Transverse colon (tissue), 4 donors: ENCODE results near the gene GPR162. TPM values are rescaled to one million over a fixed set of nuclear protein-coding genes. Genes with fewer than 3 reads are reported as not detected.

ENCODE experiments used
- DNase-seq: peaks from one replicate; pipeline ENCODE4 v3.0.0-alpha.2; 2019
- H3K27ac ChIP-seq, 4 donors: fragments of 200-600 bp; sonication (generic); 2 replicates each; pipeline ENCODE4 v1.5.1; 2016 to 2018; ENCODE audit warnings: inconsistent platforms in 4 of 4
- H3K27me3 ChIP-seq: fragments of 200-600 bp; sonication (generic); 2 replicates; pipeline ENCODE4 v1.5.1; 2017; ENCODE audit warnings: inconsistent platforms
- H3K36me3 ChIP-seq, 4 donors: fragments of 200-600 bp; sonication (generic); 2 replicates each; pipeline ENCODE4 v1.5.1; 2017 to 2019; ENCODE audit warnings: inconsistent platforms in 4 of 4
- H3K4me1 ChIP-seq, 4 donors: fragments of 200-600 bp; sonication (generic); 2 replicates each; pipeline ENCODE4 v1.5.1; 2017 to 2020; ENCODE audit warnings: inconsistent platforms in 4 of 4
- H3K4me3 ChIP-seq, 4 donors: fragments of 200-600 bp; sonication (generic); 1 replicate in 1 of 4; 2 replicates in 3 of 4; pipeline versions ENCODE4 v1.5.1 to v1.6.1; 2017 to 2019; ENCODE audit warnings: inconsistent platforms in 4 of 4
- H3K9me3 ChIP-seq, 2 donors: fragments of 200-600 bp; sonication (generic); 2 replicates each; pipeline ENCODE4 v1.5.1; 2017 to 2019; ENCODE audit warnings: inconsistent platforms in 2 of 2
- CTCF ChIP-seq, 5 experiments: fragments of 200-600 bp in 3 of 5; fragments of 450-650 bp in 2 of 5; sonication (generic) in 3 of 5; IDR thresholded peaks; 1 replicate in 2 of 5; 2 replicates in 3 of 5; pipeline ENCODE4 v1.5.1; 2016 to 2017; ENCODE audit warnings: antibody characterized with exemption in 5 of 5, inconsistent platforms in 3 of 5, mild to moderate bottlenecking in 2 of 5, moderate library complexity in 1 of 5
- EP300 ChIP-seq: sonication (generic); formaldehyde crosslinking; IDR thresholded peaks from one replicate; pipeline ENCODE4 v1.6.1; 2017; ENCODE audit warnings: antibody characterized with exemption, low read depth
- POLR2A ChIP-seq: fragments of 450-650 bp; IDR thresholded peaks from one replicate; pipeline ENCODE4 v1.6.1; 2016; ENCODE audit warnings: antibody characterized with exemption, mild to moderate bottlenecking, moderate library complexity
- POLR2AphosphoS5 ChIP-seq, 3 donors: sonication (generic); formaldehyde crosslinking; IDR thresholded peaks; one replicate each; pipeline ENCODE4 v1.6.1; 2016; ENCODE audit warnings: antibody characterized with exemption in 3 of 3
- WGBS, 2 donors: methylation state at CpG; one replicate each; pipeline ENCODE4 v1.1.5; 2018; ENCODE audit warnings: low coverage in 1 of 2; 5-methylcytosine and 5-hydroxymethylcytosine counted together
- in situ Hi-C, 4 donors: fragments of 200-750 bp; cut with MboI; loops; one replicate each; pipeline versions ENCODE4 v1.15.0 to v1.15.1; 2017; ENCODE audit warnings: low sequenced_read_pairs in 3 of 4, low pct_ligation_motif_present in 1 of 4, low pct_unique_long_range_greater_than_20kb in 1 of 4
- intact Hi-C: fragments of 100-400 bp; cut with DNase I; formaldehyde crosslinking; loops from one replicate; pipeline ENCODE4 v1.15.1; 2023; ENCODE audit warnings: low total_unique reads
- total RNA-seq, 4 donors: library from RNA; depleted of rRNA; stranded (reverse); fragments of >200 nt; gene quantifications; one replicate each; pipeline ENCODE4 v1.1.0, GENCODE V29; 2016

Gene GPR162
- total RNA-seq, 4 donors from 2014 or later = 3.0 to 6.4 (median 3.1) TPM; not detected in 1

- in situ Hi-C loops = no loop called here
Observed at GRCh38 chr12:6780573-6780972, 41.0 kb upstream of the GPR162 start.

GRCh38 chr12:6782119-6782518, 39.5 kb upstream of the GPR162 start:
- WGBS, 2 donors = 77 to 100% methylated on average over 1 to 6 of the region's 6 CpGs
- Histone ChIP-seq H3K27me3 (no peaks in the 10 kb centered on the region), H3K27ac (no peak overlapping the region), H3K36me3 (no peaks in the 10 kb centered on the region), H3K4me1 (peaks cover 4 to 25% (median 8%) of the 10 kb centered on the region in 4 donors), H3K4me3 (no peak overlapping the region), H3K9me3 (no peaks in the 10 kb centered on the region)
- intact Hi-C loops = loop anchor here (5.0 kb wide), 1 partner anchor 35 kb away; no protein-coding TSS in a partner anchor
- TF ChIP-seq EP300 (no peak), POLR2AphosphoS5 (IDR thresholded peaks at IDR 0.05) (no peak), CTCF (IDR thresholded peaks at IDR 0.05) (no peak), POLR2A (no peak)
- in situ Hi-C loops = no loop called here
- no peak for DNase-seq

More at GRCh38 chr12:6780573-6780972, 41.0 kb upstream of the GPR162 start:
- Histone ChIP-seq H3K27me3 (no peaks in the 10 kb centered on the region), H3K36me3 (no peaks in the 10 kb centered on the region), H3K9me3 (no peaks in the 10 kb centered on the region), H3K4me1 (peaks cover 4 to 32% (median 9%) of the 10 kb centered on the region in 4 donors), H3K27ac (no peak overlapping the region), H3K4me3 (no peak overlapping the region)
- intact Hi-C loops = loop anchor here (5.0 kb wide), 1 partner anchor 33 kb away; no protein-coding TSS in a partner anchor
- TF ChIP-seq POLR2AphosphoS5 (IDR thresholded peaks at IDR 0.05) (no peak), POLR2A (no peak), EP300 (no peak), CTCF (IDR thresholded peaks at IDR 0.05) (no peak)
- 79% methylated on average over 6 of the region's 6 CpGs; no CpG with 5 or more reads in 1 of the 2 donors for WGBS, 2 donors
- no peak for DNase-seq

- Histone ChIP-seq H3K4me1 (peaks cover 4 to 21% (median 7%) of the 10 kb centered on the region in 4 donors), H3K27ac (no peak overlapping the region), H3K36me3 (no peaks in the 10 kb centered on the region), H3K9me3 (no peaks in the 10 kb centered on the region), H3K27me3 (no peaks in the 10 kb centered on the region), H3K4me3 (no peak overlapping the region)
- in situ Hi-C loops = no loop called here
- DNase-seq = no peak
- whole genome bisulfite sequencing, 2 donors = 74 to 100% methylated on average over 1 to 10 of the region's 10 CpGs
- intact Hi-C loops = loop anchor here (5.0 kb wide), 1 partner anchor 36 kb away; no protein-coding TSS in a partner anchor
- no peak for TF ChIP-seq POLR2A
- TF ChIP-seq CTCF (IDR thresholded peaks at IDR 0.05) = no peak
- TF ChIP-seq EP300 = no peak
- no peak for TF ChIP-seq POLR2AphosphoS5 (IDR thresholded peaks at IDR 0.05)
Observed at GRCh38 chr12:6782850-6783566, 38.6 kb upstream of the GPR162 start.

- Histone ChIP-seq H3K27me3 (no peaks in the 10 kb centered on the region), H3K4me1 (peaks cover 0 to 13% (median 2%) of the 10 kb centered on the region in 4 donors), H3K9me3 (no peaks in the 10 kb centered on the region), H3K27ac (no peak overlapping the region), H3K36me3 (no peaks in the 10 kb centered on the region), H3K4me3 (no peak overlapping the region)
- WGBS, 2 donors = 85 to 100% methylated on average over 3 to 9 of the region's 9 CpGs
- DNase-seq = no peak
- intact Hi-C loops (loop anchor here (5.0 kb wide), 1 partner anchor 37 kb away; no protein-coding TSS in a partner anchor), in situ Hi-C loops (no loop called here)
- TF ChIP-seq POLR2A = no peak
- no peak for TF ChIP-seq POLR2AphosphoS5 (IDR thresholded peaks at IDR 0.05)
- TF ChIP-seq EP300 = no peak
- TF ChIP-seq CTCF (IDR thresholded peaks at IDR 0.05) = no peak
Observed at GRCh38 chr12:6783828-6784227, 37.8 kb upstream of the GPR162 start.
